ENCODE measurements around the gene SFMBT2.

- TF ChIP-seq CTCF (IDR thresholded peaks at IDR 0.05; ENCODE audit: low read depth, low read length) (no peak), EZH2phosphoT487 (IDR thresholded peaks at IDR 0.05; ENCODE audit: low read depth) (no peak)
Measured at GRCh38 chr10:7425691-7426090, 14.9 kb upstream of the SFMBT2 start.
